HEK293 (cell line): ENCODE measurements around the gene JPH2.

Experiments used
- KLF16 ChIP-seq: fragments of 450-650 bp; formaldehyde crosslinking; IDR thresholded peaks from 2 replicates; pipeline ENCODE4 v1.5.1; 2017; ENCODE audit warnings: missing biosample characterization, missing genetic modification characterization
- SCRT2 ChIP-seq: fragments of 450-650 bp; formaldehyde crosslinking; IDR thresholded peaks from 2 replicates; pipeline ENCODE4 v1.5.1; 2016; ENCODE audit warnings: missing biosample characterization, missing genetic modification characterization
- TRIM28 ChIP-seq: IDR thresholded peaks from 2 replicates; pipeline ENCODE4 v1.6.1; 2011; ENCODE audit warnings: low read length, control low read depth, borderline replicate concordance
- ZBTB49 ChIP-seq: fragments of 450-650 bp; formaldehyde crosslinking; IDR thresholded peaks from 2 replicates; pipeline ENCODE4 v1.5.1; 2016; ENCODE audit warnings: missing biosample characterization, missing genetic modification characterization, low read depth
- ZBTB8A ChIP-seq: fragments of 450-650 bp; formaldehyde crosslinking; IDR thresholded peaks from 2 replicates; pipeline ENCODE4 v1.5.1; 2016; ENCODE audit warnings: missing biosample characterization, missing genetic modification characterization
- ZSCAN5A ChIP-seq: fragments of 450-650 bp; formaldehyde crosslinking; IDR thresholded peaks from 2 replicates; pipeline ENCODE4 v1.5.1; 2016; ENCODE audit warnings: missing biosample characterization, missing genetic modification characterization
- TF ChIP-seq, protein P1 (sequence below): fragments of 450-650 bp; formaldehyde crosslinking; IDR thresholded peaks from 2 replicates; pipeline ENCODE4 v1.5.1; 2016; ENCODE audit warnings: missing biosample characterization, missing genetic modification characterization
- TF ChIP-seq, protein P2 (sequence below): fragments of 450-650 bp; formaldehyde crosslinking; conservative IDR thresholded peaks from 2 replicates; pipeline ENCODE4 v1.5.1; 2016; ENCODE audit warnings: low read depth, missing biosample characterization, missing genetic modification characterization

DNA sequence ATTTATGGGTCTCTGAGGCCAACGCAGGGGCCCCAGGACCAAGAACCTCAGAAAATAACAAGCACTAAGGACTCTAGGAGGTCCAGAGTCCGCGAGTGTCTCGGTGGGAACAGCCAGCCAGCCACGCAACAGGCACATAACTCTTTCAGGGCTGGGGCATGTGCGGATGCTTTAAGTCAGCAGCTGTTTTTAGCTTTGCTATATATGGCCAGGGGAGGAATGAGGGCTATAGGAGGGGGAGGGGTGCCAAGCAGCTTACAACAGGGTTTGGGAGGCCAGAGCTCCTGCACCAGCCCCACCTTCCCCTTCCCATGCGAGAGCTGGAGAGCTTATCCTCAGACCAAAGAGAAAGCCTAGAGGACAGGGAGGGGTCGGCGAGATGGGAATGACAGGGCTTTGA is 6.2 kb downstream of the JPH2 start:
- TF ChIP-seq KLF16 (tag by site-specific recombination) (no peak), ZSCAN5A (tag by site-specific recombination) (no peak), ZBTB49 (tag by site-specific recombination) (no peak), SCRT2 (tag by site-specific recombination) (no peak), TRIM28 (no peak), ZBTB8A (tag by site-specific recombination) (no peak)
- TF ChIP-seq, protein P1, sequence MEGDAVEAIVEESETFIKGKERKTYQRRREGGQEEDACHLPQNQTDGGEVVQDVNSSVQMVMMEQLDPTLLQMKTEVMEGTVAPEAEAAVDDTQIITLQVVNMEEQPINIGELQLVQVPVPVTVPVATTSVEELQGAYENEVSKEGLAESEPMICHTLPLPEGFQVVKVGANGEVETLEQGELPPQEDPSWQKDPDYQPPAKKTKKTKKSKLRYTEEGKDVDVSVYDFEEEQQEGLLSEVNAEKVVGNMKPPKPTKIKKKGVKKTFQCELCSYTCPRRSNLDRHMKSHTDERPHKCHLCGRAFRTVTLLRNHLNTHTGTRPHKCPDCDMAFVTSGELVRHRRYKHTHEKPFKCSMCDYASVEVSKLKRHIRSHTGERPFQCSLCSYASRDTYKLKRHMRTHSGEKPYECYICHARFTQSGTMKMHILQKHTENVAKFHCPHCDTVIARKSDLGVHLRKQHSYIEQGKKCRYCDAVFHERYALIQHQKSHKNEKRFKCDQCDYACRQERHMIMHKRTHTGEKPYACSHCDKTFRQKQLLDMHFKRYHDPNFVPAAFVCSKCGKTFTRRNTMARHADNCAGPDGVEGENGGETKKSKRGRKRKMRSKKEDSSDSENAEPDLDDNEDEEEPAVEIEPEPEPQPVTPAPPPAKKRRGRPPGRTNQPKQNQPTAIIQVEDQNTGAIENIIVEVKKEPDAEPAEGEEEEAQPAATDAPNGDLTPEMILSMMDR (tag by site-specific recombination), result no peak
- TF ChIP-seq, protein P2, sequence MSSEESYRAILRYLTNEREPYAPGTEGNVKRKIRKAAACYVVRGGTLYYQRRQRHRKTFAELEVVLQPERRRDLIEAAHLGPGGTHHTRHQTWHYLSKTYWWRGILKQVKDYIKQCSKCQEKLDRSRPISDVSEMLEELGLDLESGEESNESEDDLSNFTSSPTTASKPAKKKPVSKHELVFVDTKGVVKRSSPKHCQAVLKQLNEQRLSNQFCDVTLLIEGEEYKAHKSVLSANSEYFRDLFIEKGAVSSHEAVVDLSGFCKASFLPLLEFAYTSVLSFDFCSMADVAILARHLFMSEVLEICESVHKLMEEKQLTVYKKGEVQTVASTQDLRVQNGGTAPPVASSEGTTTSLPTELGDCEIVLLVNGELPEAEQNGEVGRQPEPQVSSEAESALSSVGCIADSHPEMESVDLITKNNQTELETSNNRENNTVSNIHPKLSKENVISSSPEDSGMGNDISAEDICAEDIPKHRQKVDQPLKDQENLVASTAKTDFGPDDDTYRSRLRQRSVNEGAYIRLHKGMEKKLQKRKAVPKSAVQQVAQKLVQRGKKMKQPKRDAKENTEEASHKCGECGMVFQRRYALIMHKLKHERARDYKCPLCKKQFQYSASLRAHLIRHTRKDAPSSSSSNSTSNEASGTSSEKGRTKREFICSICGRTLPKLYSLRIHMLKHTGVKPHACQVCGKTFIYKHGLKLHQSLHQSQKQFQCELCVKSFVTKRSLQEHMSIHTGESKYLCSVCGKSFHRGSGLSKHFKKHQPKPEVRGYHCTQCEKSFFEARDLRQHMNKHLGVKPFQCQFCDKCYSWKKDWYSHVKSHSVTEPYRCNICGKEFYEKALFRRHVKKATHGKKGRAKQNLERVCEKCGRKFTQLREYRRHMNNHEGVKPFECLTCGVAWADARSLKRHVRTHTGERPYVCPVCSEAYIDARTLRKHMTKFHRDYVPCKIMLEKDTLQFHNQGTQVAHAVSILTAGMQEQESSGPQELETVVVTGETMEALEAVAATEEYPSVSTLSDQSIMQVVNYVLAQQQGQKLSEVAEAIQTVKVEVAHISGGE (tag by site-specific recombination), result no peak
